ENCODE measurements around the gene HAVCR1.
"Not testable (repeated sequence)": the region's sequence is repeated elsewhere in the genome, so short reads cannot be mapped to it uniquely, and the experiment has no call there.

Gene HAVCR1

GRCh38 chr5:157020511-157021222 lies 38.2 kb downstream of the HAVCR1 start:
- H3K4me1 ChIP-seq (ENCODE audit: insufficient read depth, low read length, poor library complexity, severe bottlenecking) = no peaks in the 10 kb centered on the region
- H3K4me2 ChIP-seq (ENCODE audit: low read depth, low read length, poor library complexity, severe bottlenecking) = no peak overlapping the region
- TF ChIP-seq, protein P1, sequence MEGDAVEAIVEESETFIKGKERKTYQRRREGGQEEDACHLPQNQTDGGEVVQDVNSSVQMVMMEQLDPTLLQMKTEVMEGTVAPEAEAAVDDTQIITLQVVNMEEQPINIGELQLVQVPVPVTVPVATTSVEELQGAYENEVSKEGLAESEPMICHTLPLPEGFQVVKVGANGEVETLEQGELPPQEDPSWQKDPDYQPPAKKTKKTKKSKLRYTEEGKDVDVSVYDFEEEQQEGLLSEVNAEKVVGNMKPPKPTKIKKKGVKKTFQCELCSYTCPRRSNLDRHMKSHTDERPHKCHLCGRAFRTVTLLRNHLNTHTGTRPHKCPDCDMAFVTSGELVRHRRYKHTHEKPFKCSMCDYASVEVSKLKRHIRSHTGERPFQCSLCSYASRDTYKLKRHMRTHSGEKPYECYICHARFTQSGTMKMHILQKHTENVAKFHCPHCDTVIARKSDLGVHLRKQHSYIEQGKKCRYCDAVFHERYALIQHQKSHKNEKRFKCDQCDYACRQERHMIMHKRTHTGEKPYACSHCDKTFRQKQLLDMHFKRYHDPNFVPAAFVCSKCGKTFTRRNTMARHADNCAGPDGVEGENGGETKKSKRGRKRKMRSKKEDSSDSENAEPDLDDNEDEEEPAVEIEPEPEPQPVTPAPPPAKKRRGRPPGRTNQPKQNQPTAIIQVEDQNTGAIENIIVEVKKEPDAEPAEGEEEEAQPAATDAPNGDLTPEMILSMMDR (conservative IDR thresholded peaks at IDR 0.05; ENCODE audit: low read length) = no peak
- TF ChIP-seq EZH2phosphoT487 (IDR thresholded peaks at IDR 0.05; ENCODE audit: borderline replicate concordance) = no peak
- no peak overlapping the region for H3K4me3 ChIP-seq (ENCODE audit: low read length, poor library complexity, severe bottlenecking)
- H4K20me1 ChIP-seq (ENCODE audit: insufficient read depth, low read length, poor library complexity, severe bottlenecking) = no peaks in the 10 kb centered on the region
- no peaks in the 10 kb centered on the region for H3F3A ChIP-seq (ENCODE audit: low read depth)
- no peaks in the 10 kb centered on the region for H3K9me2 ChIP-seq (replicated peaks; ENCODE audit: low read depth, low read length)
- no peak overlapping the region for H2AFZ ChIP-seq (ENCODE audit: low read length)
- H3K36me3 ChIP-seq (ENCODE audit: insufficient read depth, low read length) = no peaks in the 10 kb centered on the region
- no peaks in the 10 kb centered on the region for H3K79me2 ChIP-seq (ENCODE audit: insufficient read depth, low read length)
- H3K27me3 ChIP-seq (ENCODE audit: insufficient read depth, low read length, poor library complexity, severe bottlenecking) = no peaks in the 10 kb centered on the region
- H3K9me3 ChIP-seq (ENCODE audit: insufficient read depth, low read depth, low read length) = no peaks in the 10 kb centered on the region
- H3K9ac ChIP-seq (ENCODE audit: low read depth, low read length, poor library complexity, severe bottlenecking) = no peak overlapping the region

DNA sequence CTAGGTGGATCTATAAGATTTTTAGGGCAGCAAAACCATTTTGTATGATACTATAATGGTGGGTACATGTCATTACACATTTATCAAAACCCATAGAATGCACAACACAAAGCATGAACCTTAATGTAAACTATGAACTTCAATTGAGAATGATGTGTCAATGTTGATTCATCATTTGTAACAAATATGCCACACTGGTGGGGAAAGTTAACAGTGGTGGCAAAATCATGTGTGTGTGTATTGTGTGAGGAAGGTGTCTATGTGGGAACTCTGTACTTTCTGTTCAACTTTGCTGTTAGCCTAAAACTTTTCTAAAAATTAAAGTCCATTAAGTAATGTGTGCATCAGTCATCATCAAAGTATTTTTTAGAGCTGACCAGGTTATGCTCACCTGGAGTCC lies 38.9 kb downstream of the HAVCR1 start:
- no peak overlapping the region for H3K4me3 ChIP-seq (ENCODE audit: low read length, poor library complexity, severe bottlenecking)
- H3K27me3 ChIP-seq (ENCODE audit: insufficient read depth, low read length, poor library complexity, severe bottlenecking) = no peaks in the 10 kb centered on the region
- no peaks in the 10 kb centered on the region for H3K79me2 ChIP-seq (ENCODE audit: insufficient read depth, low read length)
- no peaks in the 10 kb centered on the region for H4K20me1 ChIP-seq (ENCODE audit: insufficient read depth, low read length, poor library complexity, severe bottlenecking)
- TF ChIP-seq EZH2phosphoT487 (IDR thresholded peaks at IDR 0.05; ENCODE audit: borderline replicate concordance) = no peak
- TF ChIP-seq, protein P1 (conservative IDR thresholded peaks at IDR 0.05; ENCODE audit: low read length) = no peak
- H3K9me2 ChIP-seq (replicated peaks; ENCODE audit: low read depth, low read length) = no peaks in the 10 kb centered on the region
- H3K4me2 ChIP-seq (ENCODE audit: low read depth, low read length, poor library complexity, severe bottlenecking) = no peak overlapping the region
- no peaks in the 10 kb centered on the region for H3K9me3 ChIP-seq (ENCODE audit: insufficient read depth, low read depth, low read length)
- no peak overlapping the region for H2AFZ ChIP-seq (ENCODE audit: low read length)
- no peaks in the 10 kb centered on the region for H3F3A ChIP-seq (ENCODE audit: low read depth)
- no peaks in the 10 kb centered on the region for H3K4me1 ChIP-seq (ENCODE audit: insufficient read depth, low read length, poor library complexity, severe bottlenecking)
- no peaks in the 10 kb centered on the region for H3K36me3 ChIP-seq (ENCODE audit: insufficient read depth, low read length)
- no peak overlapping the region for H3K9ac ChIP-seq (ENCODE audit: low read depth, low read length, poor library complexity, severe bottlenecking)

GRCh38 chr5:157014143-157014542 lies 44.8 kb downstream of the HAVCR1 start:
- not testable (repeated sequence) for H3K4me3 ChIP-seq (ENCODE audit: low read length, poor library complexity, severe bottlenecking); H3K79me2 ChIP-seq (ENCODE audit: insufficient read depth, low read length)

GRCh38 chr5:157006262-157006661 lies 52.7 kb downstream of the HAVCR1 start:
- no peaks in the 10 kb centered on the region for H3K4me1 ChIP-seq (ENCODE audit: insufficient read depth, low read length, poor library complexity, severe bottlenecking)
- H3K27me3 ChIP-seq (ENCODE audit: insufficient read depth, low read length, poor library complexity, severe bottlenecking) = no peaks in the 10 kb centered on the region
- H3K9me3 ChIP-seq (ENCODE audit: insufficient read depth, low read depth, low read length) = no peaks in the 10 kb centered on the region
- H3K9me2 ChIP-seq (replicated peaks; ENCODE audit: low read depth, low read length) = no peaks in the 10 kb centered on the region
- H3K79me2 ChIP-seq (ENCODE audit: insufficient read depth, low read length) = no peaks in the 10 kb centered on the region
- no peak overlapping the region for H3K4me3 ChIP-seq (ENCODE audit: low read length, poor library complexity, severe bottlenecking)
- H3F3A ChIP-seq (ENCODE audit: low read depth) = no peaks in the 10 kb centered on the region
- no peaks in the 10 kb centered on the region for H4K20me1 ChIP-seq (ENCODE audit: insufficient read depth, low read length, poor library complexity, severe bottlenecking)
- no peak for TF ChIP-seq EZH2phosphoT487 (IDR thresholded peaks at IDR 0.05; ENCODE audit: borderline replicate concordance)
- TF ChIP-seq, protein P1 (conservative IDR thresholded peaks at IDR 0.05; ENCODE audit: low read length) = no peak
- no peak overlapping the region for H3K9ac ChIP-seq (ENCODE audit: low read depth, low read length, poor library complexity, severe bottlenecking)
- H3K36me3 ChIP-seq (ENCODE audit: insufficient read depth, low read length) = no peaks in the 10 kb centered on the region
- no peak overlapping the region for H2AFZ ChIP-seq (ENCODE audit: low read length)
- no peak overlapping the region for H3K4me2 ChIP-seq (ENCODE audit: low read depth, low read length, poor library complexity, severe bottlenecking)

More at GRCh38 chr5:157014143-157014542, 44.8 kb downstream of the HAVCR1 start:
- not testable (repeated sequence) for H3K4me1 ChIP-seq (ENCODE audit: insufficient read depth, low read length, poor library complexity, severe bottlenecking); H3K9me2 ChIP-seq (replicated peaks; ENCODE audit: low read depth, low read length); H3F3A ChIP-seq (ENCODE audit: low read depth); H3K9me3 ChIP-seq (ENCODE audit: insufficient read depth, low read depth, low read length); H2AFZ ChIP-seq (ENCODE audit: low read length); H3K27me3 ChIP-seq (ENCODE audit: insufficient read depth, low read length, poor library complexity, severe bottlenecking); H3K36me3 ChIP-seq (ENCODE audit: insufficient read depth, low read length); H4K20me1 ChIP-seq (ENCODE audit: insufficient read depth, low read length, poor library complexity, severe bottlenecking); H3K9ac ChIP-seq (ENCODE audit: low read depth, low read length, poor library complexity, severe bottlenecking); H3K4me2 ChIP-seq (ENCODE audit: low read depth, low read length, poor library complexity, severe bottlenecking)

Data from Loucy (cell line).